Common myeloid progenitor, CD34-positive (primary cell): ENCODE data around the gene MMS22L.

Experiments used
- CTCF ChIA-PET: fragments of 350-600 bp; sonication (Branson Sonifier 250); formaldehyde crosslinking; loops from one replicate; lab custom pipeline; 2021; ENCODE audit warnings: antibody characterized with exemption; lab: Charles Lee
- POLR2A ChIA-PET: fragments of 350-600 bp; sonication (Branson Sonifier 250); formaldehyde crosslinking; loops from one replicate; lab custom pipeline; 2021; ENCODE audit warnings: antibody characterized with exemption; lab: Charles Lee
- DNase-seq, 3 donors: peaks; one replicate each; pipeline versions ENCODE4 v3.0.0 to v3.0.0-alpha.2; 2013
- H3K27ac ChIP-seq, 2 experiments: 1 replicate in 1 of 2; 2 replicates in 1 of 2; pipeline ENCODE4 v1.7.0; 2013; ENCODE audit warnings: inconsistent platforms in 2 of 2, low read length in 2 of 2, mild to moderate bottlenecking in 2 of 2, low read depth in 1 of 2, moderate library complexity in 1 of 2; ENCODE audit not compliant: severe bottlenecking in 2 of 2, insufficient read depth in 1 of 2, poor library complexity in 1 of 2
- H3K27me3 ChIP-seq, 5 experiments: replicated peaks in 2 of 5; 1 replicate in 3 of 5; 2 replicates in 2 of 5; pipeline versions ENCODE4 v1.6.1 to v1.7.0; 2013; ENCODE audit warnings: low read length in 4 of 5, mild to moderate bottlenecking in 2 of 5, moderate library complexity in 2 of 5, inconsistent platforms in 1 of 5; ENCODE audit not compliant: insufficient read depth in 5 of 5, control insufficient read depth in 4 of 5
- H3K36me3 ChIP-seq, 4 experiments: 1 replicate in 2 of 4; 2 replicates in 2 of 4; pipeline versions ENCODE4 v1.6.1 to v1.7.0; 2013; ENCODE audit warnings: low read length in 3 of 4, control low read depth in 1 of 4, mild to moderate bottlenecking in 1 of 4; ENCODE audit not compliant: control insufficient read depth in 4 of 4, insufficient read depth in 4 of 4
- H3K4me1 ChIP-seq, 4 experiments: 1 replicate in 3 of 4; 2 replicates in 1 of 4; pipeline versions ENCODE4 v1.6.1 to v1.7.1; 2013; ENCODE audit warnings: low read length in 3 of 4, mild to moderate bottlenecking in 3 of 4, control low read depth in 1 of 4, inconsistent platforms in 1 of 4, moderate library complexity in 1 of 4; ENCODE audit not compliant: control insufficient read depth in 4 of 4, insufficient read depth in 4 of 4; ENCODE audit errors: control extremely low read depth in 1 of 4
- H3K4me3 ChIP-seq, 7 experiments: 1 replicate in 4 of 7; 2 replicates in 3 of 7; pipeline versions ENCODE4 v1.5.1 to v1.7.0; 2013; ENCODE audit warnings: mild to moderate bottlenecking in 7 of 7, low read length in 6 of 7, moderate library complexity in 6 of 7, inconsistent platforms in 2 of 7, low read depth in 2 of 7, control low read depth in 1 of 7; ENCODE audit not compliant: insufficient read depth in 4 of 7, control insufficient read depth in 1 of 7; ENCODE audit errors: extremely low read depth in 1 of 7
- H3K9me3 ChIP-seq, 5 experiments: 1 replicate in 4 of 5; 2 replicates in 1 of 5; pipeline versions ENCODE4 v1.6.1 to v1.7.1; 2013; ENCODE audit warnings: low read length in 4 of 5, mild to moderate bottlenecking in 2 of 5, inconsistent platforms in 1 of 5, low read depth in 1 of 5, moderate library complexity in 1 of 5; ENCODE audit not compliant: control insufficient read depth in 4 of 5, insufficient read depth in 2 of 5; ENCODE audit errors: control extremely low read depth in 1 of 5
- WGBS: methylation state at CpG from one replicate; pipeline ENCODE4 v1.1.5; 2013; ENCODE audit not compliant: insufficient coverage; 5-methylcytosine and 5-hydroxymethylcytosine counted together

MMS22L gene

GRCh38 chr6:97240222-97240621 lies 42.8 kb downstream of the MMS22L start:
- WGBS: 100% methylated on average over 1 of the region's 2 CpGs
- CTCF ChIA-PET: no interaction called here

GRCh38 chr6:97231911-97232310 lies 51.1 kb downstream of the MMS22L start:
- H3K27me3 ChIP-seq: no peaks in the 10 kb centered on the region
- H3K4me1 ChIP-seq: no peaks in the 10 kb centered on the region
- 67% methylated on average over 1 of the region's 1 CpG for WGBS
- H3K36me3 ChIP-seq: peaks cover 0 to 14% (median 7%) of the 10 kb centered on the region in 4 experiments
- H3K9me3 ChIP-seq: no peaks in the 10 kb centered on the region
- ChIA-PET CTCF (no interaction called here), POLR2A (no interaction called here)
- H3K27ac ChIP-seq: no peak overlapping the region
- no peak for DNase-seq
- no peak overlapping the region for H3K4me3 ChIP-seq

More at GRCh38 chr6:97240222-97240621, 42.8 kb downstream of the MMS22L start:
- Histone ChIP-seq H3K9me3 (peaks cover 0 to 13% (median 0%) of the 10 kb centered on the region in 5 experiments), H3K36me3 (peaks cover 9 to 24% (median 17%) of the 10 kb centered on the region in 4 experiments), H3K27ac (no peak overlapping the region), H3K4me3 (no peak overlapping the region), H3K4me1 (no peaks in the 10 kb centered on the region), H3K27me3 (no peaks in the 10 kb centered on the region)
- POLR2A ChIA-PET: no interaction called here
- DNase-seq: no peak

DNA sequence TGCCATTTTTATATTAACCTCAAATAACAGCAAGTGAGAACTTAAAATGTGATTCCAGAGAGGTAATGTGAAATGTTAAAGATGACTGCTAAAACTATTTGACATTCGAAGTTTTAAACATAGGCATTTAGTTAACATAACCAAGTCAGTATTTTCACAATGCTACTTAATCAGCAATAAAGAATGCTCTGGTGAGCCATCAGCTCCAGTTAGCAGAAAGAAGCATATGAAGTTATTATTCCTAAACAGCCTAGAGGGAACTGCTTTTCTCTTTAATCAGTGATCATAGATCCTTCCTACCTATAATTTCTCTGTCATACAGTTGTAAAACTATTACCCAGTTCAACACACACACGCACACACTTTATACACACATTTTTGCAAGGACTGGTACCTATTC lies 60.1 kb downstream of the MMS22L start:
- ChIA-PET CTCF (no interaction called here), POLR2A (no interaction called here)
- H3K9me3 ChIP-seq: no peaks in the 10 kb centered on the region
- no peak for DNase-seq
- no peak overlapping the region for H3K27ac ChIP-seq
- H3K4me3 ChIP-seq: no peak overlapping the region
- WGBS: no CpG with 5 or more reads among the region's 2 CpGs
- no peaks in the 10 kb centered on the region for H3K27me3 ChIP-seq
- H3K4me1 ChIP-seq: no peaks in the 10 kb centered on the region
- H3K36me3 ChIP-seq: peaks cover 0 to 4% (median 3%) of the 10 kb centered on the region in 4 experiments

DNA sequence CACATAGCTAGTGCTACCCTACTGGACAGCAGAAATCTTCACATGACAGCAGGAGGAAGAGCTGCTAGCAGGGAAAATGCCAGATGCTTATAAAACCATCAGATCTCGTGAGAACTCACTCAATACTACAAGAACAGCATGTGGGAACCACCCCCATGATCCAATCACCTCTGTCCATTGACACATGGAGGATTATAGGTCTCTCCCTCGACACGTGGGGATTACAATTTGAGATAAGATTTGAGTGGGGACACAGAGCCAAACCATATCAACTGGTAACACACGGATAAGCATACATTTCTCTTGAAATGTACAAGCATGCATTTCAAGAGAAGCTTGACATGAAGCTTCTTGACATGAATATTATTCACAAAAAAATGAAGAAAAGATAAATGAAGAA lies 64.1 kb downstream of the MMS22L start:
- DNase-seq: no peak
- Histone ChIP-seq H3K36me3 (peaks cover 0 to 4% (median 0%) of the 10 kb centered on the region in 4 experiments), H3K9me3 (no peaks in the 10 kb centered on the region), H3K27ac (no peak overlapping the region), H3K4me3 (no peak overlapping the region), H3K4me1 (no peaks in the 10 kb centered on the region), H3K27me3 (no peaks in the 10 kb centered on the region)
- CTCF ChIA-PET: interaction anchor here (0.6 to 1.2 kb wide), 4 partner anchors 12 to 175 kb away, joined by 3 to 4 read pairs (median 3); no protein-coding TSS in a partner anchor
- WGBS: no CpG with 5 or more reads among the region's 4 CpGs
- POLR2A ChIA-PET: no interaction called here

GRCh38 chr6:97215157-97215769 lies 67.8 kb downstream of the MMS22L start:
- Histone ChIP-seq H3K27ac (no peak overlapping the region), H3K4me3 (no peak overlapping the region), H3K27me3 (no peaks in the 10 kb centered on the region), H3K4me1 (no peaks in the 10 kb centered on the region), H3K36me3 (peaks cover 0 to 8% (median 2%) of the 10 kb centered on the region in 4 experiments), H3K9me3 (no peaks in the 10 kb centered on the region)
- WGBS: 85% methylated on average over 3 of the region's 6 CpGs
- CTCF ChIA-PET: interaction anchor here (0.7 to 2.2 kb wide), 11 partner anchors 12 to 185 kb away, joined by 3 to 8 read pairs (median 6); no protein-coding TSS in a partner anchor
- peak; percentile 30 to 45 (median 40) for DNase-seq
- POLR2A ChIA-PET: no interaction called here

- POLR2A ChIA-PET: no interaction called here
- CTCF ChIA-PET: interaction anchor here (0.8 to 2.2 kb wide), 8 partner anchors 11 to 186 kb away, joined by 4 to 8 read pairs (median 6); no protein-coding TSS in a partner anchor
- DNase-seq: peak; percentile 7 to 24 (median 9)
- Histone ChIP-seq H3K9me3 (no peaks in the 10 kb centered on the region), H3K27ac (peak overlapping the region in 1 of 2 experiments; percentile 5), H3K4me1 (no peaks in the 10 kb centered on the region), H3K4me3 (no peak overlapping the region), H3K36me3 (peaks cover 0 to 8% (median 2%) of the 10 kb centered on the region in 4 experiments), H3K27me3 (no peaks in the 10 kb centered on the region)
- no CpG with 5 or more reads among the region's 2 CpGs for WGBS
Observed at GRCh38 chr6:97214671-97215070, 68.3 kb downstream of the MMS22L start.

DNA sequence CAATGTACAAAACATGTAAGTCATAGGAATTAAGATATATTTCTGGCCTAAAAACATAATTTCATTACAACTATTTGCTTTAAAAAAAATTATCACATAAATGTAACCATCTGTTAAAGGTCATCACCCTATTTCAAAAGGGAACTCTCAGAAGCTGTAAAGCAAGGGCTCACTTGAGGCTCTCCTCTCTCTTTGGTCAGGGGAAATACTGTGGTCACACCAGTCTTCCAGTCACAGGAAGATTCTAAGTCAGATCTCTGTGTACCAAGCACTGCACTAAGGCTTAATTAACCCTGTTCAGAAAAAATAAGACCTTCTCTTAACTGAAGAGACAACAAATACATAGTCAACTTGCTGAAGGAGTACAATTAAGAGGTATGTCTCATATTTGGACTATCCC lies 75.6 kb downstream of the MMS22L start:
- Histone ChIP-seq H3K4me3 (no peak overlapping the region), H3K4me1 (no peaks in the 10 kb centered on the region), H3K9me3 (no peaks in the 10 kb centered on the region), H3K27me3 (no peaks in the 10 kb centered on the region), H3K27ac (no peak overlapping the region), H3K36me3 (peaks cover 0 to 6% (median 2%) of the 10 kb centered on the region in 4 experiments)
- CTCF ChIA-PET: no interaction called here
- no peak for DNase-seq
- POLR2A ChIA-PET: no interaction called here
